ENCODE measurements around the gene DPM3. TPM values are rescaled to one million over a fixed set of nuclear protein-coding genes. Genes with fewer than 3 reads are reported as not detected.

The DPM3 gene
- total and polyA plus RNA-seq, 9 of the 15 experiments (the other 6 are each of a cell fraction or from before 2014, with no cell fraction given), result 3.7 to 120 (median 36.4) TPM

DNA sequence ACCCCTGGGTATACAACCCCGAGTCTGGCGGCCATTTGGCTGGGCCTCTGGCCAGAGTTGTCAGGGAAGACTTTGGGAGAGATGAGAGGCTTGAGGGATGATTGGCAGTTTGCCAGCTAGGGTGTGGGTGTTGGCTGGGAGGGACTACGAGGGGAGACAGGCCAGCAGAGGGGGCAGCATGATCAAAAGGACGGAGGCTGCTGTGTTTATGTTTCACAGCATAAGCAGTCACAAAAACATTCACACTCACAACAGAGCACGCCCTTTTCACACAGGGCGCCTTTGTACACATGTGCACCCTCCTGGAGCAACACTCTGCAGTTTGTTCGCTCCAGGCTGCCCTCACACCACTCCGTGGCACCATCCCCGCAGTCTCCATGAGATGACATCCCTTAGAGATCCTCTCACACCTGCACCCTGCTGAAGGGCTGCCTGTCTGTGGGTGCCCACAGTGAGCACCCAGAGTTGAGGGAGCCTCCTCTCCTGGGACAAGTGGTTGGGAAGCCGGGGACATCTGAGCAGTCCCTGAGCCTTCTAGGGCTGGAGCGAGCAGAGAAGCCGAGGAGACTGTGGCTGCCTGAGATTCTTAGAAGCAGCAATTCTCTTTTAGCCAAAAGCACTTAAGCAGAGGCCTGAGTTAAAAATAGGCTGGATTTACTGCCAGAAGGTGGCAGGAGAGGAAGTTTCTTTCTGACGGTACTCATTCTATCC is 46.3 kb downstream of the DPM3 start (continued):
- TF ChIP-seq, protein P1, sequence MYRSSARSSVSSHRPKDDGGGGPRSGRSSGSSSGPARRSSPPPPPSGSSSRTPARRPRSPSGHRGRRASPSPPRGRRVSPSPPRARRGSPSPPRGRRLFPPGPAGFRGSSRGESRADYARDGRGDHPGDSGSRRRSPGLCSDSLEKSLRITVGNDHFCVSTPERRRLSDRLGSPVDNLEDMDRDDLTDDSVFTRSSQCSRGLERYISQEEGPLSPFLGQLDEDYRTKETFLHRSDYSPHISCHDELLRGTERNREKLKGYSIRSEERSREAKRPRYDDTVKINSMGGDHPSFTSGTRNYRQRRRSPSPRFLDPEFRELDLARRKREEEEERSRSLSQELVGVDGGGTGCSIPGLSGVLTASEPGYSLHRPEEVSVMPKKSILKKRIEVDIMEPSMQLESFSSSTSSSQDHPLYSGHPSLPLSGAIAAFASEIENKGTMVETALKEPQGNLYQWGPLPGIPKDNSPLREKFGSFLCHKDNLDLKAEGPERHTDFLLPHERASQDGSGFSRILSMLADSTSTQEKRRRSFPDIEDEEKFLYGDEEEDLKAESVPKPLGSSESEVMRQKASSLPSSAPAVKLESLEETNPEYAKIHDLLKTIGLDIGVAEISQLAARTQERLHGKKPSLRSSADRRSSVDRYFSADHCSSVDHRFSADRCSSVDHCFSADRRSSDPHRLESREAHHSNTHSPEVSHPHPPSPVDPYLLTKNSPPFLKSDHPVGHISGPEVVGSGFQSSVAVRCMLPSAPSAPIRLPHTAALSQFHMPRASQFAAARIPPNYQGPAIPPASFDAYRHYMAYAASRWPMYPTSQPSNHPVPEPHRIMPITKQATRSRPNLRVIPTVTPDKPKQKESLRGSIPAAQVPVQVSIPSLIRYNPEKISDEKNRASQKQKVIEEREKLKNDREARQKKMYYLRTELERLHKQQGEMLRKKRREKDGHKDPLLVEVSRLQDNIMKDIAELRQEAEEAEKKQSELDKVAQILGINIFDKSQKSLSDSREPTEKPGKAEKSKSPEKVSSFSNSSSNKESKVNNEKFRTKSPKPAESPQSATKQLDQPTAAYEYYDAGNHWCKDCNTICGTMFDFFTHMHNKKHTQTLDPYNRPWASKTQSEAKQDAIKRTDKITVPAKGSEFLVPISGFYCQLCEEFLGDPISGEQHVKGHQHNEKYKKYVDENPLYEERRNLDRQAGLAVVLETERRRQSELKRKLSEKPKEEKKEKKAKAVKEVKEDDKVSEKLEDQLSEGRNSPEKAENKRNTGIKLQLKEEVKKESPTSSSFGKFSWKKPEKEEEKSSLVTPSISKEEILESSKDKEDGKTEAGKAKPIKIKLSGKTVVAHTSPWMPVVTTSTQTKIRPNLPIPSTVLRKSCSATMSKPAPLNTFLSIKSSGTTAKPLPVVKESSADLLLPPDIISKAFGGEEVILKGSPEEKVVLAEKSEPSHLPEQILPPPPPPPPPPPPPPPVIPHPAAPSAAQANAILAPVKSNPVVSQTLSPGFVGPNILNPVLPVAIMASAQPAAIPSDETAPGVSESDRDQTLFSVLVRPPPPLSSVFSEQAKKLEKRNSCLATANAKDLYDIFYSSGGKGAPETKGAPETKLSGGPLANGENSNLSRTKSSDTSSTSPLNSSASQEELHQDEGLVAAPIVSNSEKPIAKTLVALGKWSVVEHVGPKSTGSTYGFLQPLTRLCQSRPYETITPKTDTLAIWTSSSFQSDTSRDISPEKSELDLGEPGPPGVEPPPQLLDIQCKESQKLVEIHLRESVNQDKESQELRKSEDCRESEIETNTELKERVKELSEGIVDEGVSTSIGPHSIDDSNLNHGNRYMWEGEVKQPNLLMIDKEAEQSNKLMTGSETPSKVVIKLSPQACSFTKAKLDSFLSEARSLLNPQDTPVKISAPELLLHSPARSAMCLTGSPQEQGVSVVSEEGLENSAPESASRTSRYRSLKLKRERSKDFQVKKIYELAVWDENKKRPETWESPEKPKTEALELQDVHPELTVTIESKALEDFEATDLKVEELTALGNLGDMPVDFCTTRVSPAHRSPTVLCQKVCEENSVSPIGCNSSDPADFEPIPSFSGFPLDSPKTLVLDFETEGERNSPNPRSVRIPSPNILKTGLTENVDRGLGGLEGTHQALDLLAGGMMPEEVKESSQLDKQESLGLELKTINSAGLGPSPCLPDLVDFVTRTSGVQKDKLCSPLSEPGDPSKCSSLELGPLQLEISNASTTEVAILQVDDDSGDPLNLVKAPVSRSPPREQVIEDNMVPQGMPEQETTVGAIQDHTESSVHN (IDR thresholded peaks at IDR 0.05; ENCODE audit: borderline replicate concordance in 1 of 2, low read depth in 1 of 2), result no peak
- TF ChIP-seq JUND (IDR thresholded peaks at IDR 0.05; ENCODE audit: borderline replicate concordance, low read depth, low read length), result 0 out of 2 replicates have a peak, but pooled peaks have one; percentile 19
- no peak for TF ChIP-seq JUND (tag; IDR thresholded peaks at IDR 0.05; ENCODE audit: borderline replicate concordance, low read depth, low read length)
- peak; percentile 44; the same call in 1 of the 2 replicates for TF ChIP-seq SPI1 (IDR thresholded peaks at IDR 0.05; ENCODE audit: borderline replicate concordance, low read depth, low read length)
- no peak for TF ChIP-seq ZNF212 (CRISPR knock-in tag; IDR thresholded peaks at IDR 0.05)
- TF ChIP-seq, protein P2, sequence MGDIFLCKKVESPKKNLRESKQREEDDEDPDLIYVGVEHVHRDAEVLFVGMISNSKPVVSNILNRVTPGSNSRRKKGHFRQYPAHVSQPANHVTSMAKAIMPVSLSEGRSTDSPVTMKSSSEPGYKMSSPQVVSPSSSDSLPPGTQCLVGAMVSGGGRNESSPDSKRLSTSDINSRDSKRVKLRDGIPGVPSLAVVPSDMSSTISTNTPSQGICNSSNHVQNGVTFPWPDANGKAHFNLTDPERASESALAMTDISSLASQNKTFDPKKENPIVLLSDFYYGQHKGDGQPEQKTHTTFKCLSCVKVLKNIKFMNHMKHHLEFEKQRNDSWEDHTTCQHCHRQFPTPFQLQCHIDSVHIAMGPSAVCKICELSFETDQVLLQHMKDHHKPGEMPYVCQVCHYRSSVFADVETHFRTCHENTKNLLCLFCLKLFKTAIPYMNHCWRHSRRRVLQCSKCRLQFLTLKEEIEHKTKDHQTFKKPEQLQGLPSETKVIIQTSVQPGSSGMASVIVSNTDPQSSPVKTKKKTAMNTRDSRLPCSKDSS (IDR thresholded peaks at IDR 0.05; ENCODE audit: low read depth, partially characterized antibody), result no peak
- TF ChIP-seq MEF2A (IDR thresholded peaks at IDR 0.05; ENCODE audit: control insufficient read depth, low read depth, low read length), result peak; percentile 78
- no peak for TF ChIP-seq SMARCB1 (IDR thresholded peaks at IDR 0.05; ENCODE audit: insufficient read length, low read depth)
- TF ChIP-seq ZNF668 (CRISPR knock-in tag; IDR thresholded peaks at IDR 0.05), result no peak
- no peak for TF ChIP-seq SNRNP70 (optimal IDR thresholded peaks at IDR 0.05; ENCODE audit: low read depth, low read length)
- peak; percentile 78 to 80 for TF ChIP-seq RAD21 (CRISPR knock-in tag; conservative IDR thresholded peaks at IDR 0.05 in 1 of 2, IDR thresholded peaks at IDR 0.05 in 1 of 2)
- peak; percentile 99 for TF ChIP-seq NFIC (IDR thresholded peaks at IDR 0.05)
- no peak for TF ChIP-seq MAFF (IDR thresholded peaks at IDR 0.05; ENCODE audit: low read length)
- TF ChIP-seq CHD1 (IDR thresholded peaks at IDR 0.05; ENCODE audit: low read length), result no peak
- TF ChIP-seq, protein P3, sequence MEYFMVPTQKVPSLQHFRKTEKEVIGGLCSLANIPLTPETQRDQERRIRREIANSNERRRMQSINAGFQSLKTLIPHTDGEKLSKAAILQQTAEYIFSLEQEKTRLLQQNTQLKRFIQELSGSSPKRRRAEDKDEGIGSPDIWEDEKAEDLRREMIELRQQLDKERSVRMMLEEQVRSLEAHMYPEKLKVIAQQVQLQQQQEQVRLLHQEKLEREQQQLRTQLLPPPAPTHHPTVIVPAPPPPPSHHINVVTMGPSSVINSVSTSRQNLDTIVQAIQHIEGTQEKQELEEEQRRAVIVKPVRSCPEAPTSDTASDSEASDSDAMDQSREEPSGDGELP (CRISPR knock-in tag; IDR thresholded peaks at IDR 0.05; ENCODE audit: borderline replicate concordance), result 0 out of 2 replicates have a peak, but pooled peaks have one; percentile 26
- TF ChIP-seq ZKSCAN3 (CRISPR knock-in tag; IDR thresholded peaks at IDR 0.05), result no peak

All from K562 (cell line).